HS-27A (cell line): Measurements from ENCODE around the gene HSPBP1.

Experiments
- DNase-seq: peaks from one replicate; pipeline ENCODE4 v3.0.0-alpha.2; 2012; ENCODE audit warnings: low read depth, missing footprints

HSPBP1 gene

GRCh38 chr19:55304980-55305379, 25.1 kb upstream of the HSPBP1 start:
- DNase-seq: no peak

DNA sequence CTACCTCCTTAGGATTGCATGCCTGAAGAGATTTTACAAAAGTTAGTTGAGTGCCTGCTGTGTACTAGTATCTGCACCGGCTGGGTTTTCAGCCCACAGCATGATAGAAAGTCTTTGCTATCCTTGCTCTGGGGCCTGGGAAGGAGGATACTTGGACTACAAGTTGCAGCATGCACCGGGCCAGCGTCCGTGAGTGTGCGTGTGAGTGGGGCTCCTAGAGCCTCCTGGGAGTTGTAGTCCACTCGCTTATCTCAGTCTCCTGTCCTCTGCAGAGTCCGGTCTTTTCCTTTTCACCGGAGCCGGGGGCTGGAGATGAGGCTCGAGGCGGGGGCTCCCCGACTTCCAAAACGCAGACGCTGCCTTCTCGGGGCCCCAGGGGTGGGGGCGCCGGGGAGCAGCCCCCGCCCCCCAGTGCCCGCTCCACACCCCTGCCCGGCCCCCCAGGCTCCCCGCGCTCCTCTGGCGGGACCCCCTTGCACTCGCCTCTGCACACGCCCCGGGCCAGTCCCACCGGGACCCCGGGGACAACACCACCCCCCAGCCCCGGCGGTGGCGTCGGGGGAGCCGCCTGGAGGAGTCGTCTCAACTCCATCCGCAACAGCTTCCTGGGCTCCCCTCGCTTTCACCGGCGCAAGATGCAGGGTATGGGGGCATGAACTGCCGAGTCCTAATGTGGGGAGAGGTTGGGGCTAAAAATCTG, 24.5 kb upstream of the HSPBP1 start:
- no peak for DNase-seq

DNA sequence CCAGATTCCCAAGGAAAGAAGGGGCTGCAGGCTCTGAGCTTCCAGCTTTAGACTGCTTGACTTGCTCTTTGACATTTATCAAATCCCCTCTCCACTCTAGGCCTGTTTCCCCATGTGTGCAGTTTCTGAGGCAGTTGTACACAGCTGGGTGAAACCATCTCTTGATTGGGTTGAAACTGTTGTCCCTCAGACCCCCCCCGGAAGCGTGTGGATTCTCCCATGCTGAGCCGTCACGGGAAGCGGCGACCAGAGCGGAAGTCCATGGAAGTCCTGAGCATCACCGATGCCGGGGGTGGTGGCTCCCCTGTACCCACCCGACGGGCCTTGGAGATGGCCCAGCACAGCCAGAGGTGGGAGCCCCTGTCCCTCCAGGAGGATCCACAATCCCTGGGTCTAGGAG, 23.6 kb upstream of the HSPBP1 start:
- no peak for DNase-seq

GRCh38 chr19:55302318-55302703, 22.4 kb upstream of the HSPBP1 start:
- DNase-seq: no peak

DNA sequence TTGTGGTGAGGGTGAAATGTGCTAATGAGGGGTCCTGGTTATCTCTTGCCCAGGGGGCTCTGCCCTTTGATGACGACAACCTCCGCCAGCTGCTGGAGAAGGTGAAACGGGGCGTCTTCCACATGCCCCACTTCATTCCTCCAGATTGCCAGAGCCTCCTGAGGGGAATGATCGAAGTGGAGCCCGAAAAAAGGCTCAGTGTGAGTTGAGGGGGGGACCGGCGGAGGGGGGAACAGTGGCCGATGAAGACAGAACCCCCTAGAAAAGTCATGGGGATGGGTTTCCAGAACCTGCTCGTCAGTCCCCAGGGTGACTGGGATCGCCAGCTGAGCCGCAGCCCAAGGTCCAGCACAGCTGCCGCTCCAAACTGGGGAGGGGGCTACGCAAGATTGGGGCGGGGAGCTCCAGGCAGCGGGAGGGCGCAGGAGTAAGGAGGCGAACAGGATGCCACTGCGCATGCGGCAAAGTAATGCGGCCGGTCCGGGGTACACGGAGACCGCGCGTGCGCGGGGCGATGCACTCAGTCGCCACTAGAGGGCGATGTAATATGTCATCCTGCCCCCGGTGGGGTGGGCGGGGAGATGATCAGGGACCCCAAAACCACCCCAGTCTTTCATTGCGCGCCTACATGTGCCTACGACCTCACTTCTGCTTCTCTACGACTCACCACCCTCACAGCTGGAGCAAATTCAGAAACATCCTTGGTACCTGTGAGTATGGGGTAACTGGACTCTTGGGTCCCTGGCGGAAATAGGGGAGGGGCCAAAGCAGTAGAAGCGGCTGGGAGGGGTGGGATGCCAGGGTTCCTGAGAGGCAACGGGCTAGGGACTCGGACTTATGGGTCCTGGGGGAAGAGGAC, 21.8 kb upstream of the HSPBP1 start:
- DNase-seq: peak; percentile 53

- DNase-seq: no peak
Observed at GRCh38 chr19:55300886-55301458, 21.1 kb upstream of the HSPBP1 start.

GRCh38 chr19:55299991-55300390, 20.1 kb upstream of the HSPBP1 start:
- no peak for DNase-seq

DNA sequence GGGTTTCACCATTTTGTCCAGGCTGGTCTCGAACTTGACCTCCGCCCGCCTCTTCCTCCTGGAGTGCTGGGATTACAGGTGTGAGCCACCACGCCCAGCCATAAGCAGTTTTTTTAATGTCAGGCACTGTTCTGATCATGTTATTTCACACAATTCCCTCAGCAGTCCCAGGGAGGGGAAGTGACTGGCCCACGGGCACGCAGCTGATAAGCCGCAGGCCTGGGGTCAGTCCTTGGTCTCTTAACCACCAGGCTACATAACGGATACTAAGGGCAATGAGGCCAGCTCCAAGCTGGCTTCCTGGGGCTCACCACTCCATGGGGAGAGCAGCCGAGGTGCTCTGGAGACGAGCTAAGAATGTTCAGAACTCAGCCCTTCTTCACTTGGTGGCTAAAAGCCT, 17.4 kb upstream of the HSPBP1 start:
- DNase-seq: no peak

DNA sequence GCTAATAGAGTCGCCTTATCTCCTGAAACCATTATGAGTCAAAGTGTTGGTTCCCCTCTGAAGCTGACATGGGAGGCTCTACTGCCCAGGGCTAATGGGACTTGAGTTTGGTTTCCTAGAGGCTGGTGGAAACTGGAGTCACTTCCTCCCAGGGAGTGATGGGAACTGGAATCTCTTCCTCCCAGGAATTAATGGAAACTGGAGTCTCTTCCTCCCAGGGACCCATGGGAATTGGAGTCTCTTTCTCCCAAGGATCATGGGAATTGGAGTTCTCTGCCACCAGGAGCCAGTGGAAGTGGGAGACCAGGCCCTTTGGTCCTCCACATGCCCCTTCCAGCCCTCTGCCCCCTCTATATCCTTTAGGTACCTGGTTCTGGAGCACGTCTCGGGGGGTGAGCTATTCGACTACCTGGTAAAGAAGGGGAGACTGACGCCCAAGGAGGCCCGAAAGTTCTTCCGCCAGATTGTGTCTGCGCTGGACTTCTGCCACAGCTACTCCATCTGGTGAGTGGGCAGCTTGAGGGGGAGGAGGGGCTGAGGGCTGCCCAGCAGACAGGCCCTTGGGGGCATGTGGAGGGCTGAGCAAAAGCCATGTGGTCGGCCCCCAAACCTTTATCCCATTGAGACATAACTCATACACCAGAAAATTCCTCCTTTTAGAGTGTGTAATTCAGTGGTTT, 9.3 kb upstream of the HSPBP1 start:
- DNase-seq: no peak

DNA sequence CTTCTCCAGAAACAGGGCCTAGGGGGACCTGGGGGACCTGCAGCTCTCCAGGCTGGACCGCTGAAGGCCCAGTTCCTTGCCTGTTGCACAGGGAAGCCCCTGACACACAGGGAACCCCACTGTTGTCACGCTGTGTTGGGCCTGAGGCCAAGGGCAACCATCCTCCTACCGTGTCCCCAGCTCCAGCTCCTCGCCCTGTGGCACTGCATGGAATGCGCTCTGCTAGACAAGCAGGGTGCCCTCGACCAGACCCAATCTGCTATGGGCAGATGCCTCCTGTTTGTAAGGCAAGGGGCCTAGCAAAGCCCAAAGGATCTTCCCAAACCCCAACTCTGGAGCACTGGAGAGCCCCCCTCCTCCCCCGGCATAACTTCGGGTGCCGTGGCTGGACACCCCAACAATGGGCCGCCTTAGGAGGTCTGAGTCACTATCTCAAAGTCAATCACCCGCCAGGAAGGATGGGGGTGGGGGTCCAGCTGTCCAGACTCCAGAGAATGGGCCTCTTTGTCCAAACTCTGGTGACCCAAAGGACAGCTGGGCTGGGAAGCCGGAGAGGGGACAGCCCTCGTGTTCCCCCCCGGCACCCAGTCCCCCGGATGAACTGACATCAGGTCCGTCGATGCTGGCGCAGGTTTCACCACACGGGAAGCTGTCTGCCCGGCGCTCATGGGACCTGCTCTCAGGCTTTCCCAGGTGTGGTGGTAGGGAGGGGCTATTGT, 7.6 kb upstream of the HSPBP1 start:
- no peak for DNase-seq

- DNase-seq: no peak
Observed at GRCh38 chr19:55285229-55285890, 5.5 kb upstream of the HSPBP1 start.

DNA sequence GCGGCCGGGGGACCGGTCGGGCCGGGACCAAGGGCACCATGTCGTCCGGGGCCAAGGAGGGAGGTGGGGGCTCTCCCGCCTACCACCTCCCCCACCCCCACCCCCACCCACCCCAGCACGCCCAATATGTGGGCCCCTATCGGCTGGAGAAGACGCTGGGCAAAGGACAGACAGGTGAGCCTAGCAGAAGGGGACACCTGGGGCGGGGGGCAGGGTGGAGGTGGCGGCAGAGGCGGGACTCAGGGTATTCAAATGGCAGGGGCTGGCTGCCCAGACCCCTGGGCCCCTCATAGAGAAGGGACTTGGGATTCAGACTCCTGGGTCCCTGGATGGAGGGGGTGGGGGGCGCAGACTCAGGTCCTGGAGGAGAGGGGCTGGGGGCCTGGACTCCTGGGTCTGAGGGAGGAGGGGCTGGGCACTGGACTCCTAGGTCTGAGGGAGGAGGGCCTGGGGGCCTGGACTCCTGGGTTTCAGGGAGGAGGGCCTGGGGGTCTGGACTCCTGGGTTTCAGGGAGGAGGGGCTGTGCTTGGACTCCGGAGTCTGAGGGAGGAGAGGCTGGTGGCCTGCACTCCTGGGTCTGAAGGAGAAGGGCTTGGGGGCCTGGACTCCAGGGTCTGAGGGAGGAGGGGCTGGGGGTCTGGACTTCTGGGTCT, 4.6 kb upstream of the HSPBP1 start:
- no peak for DNase-seq

- no peak for DNase-seq
Observed at GRCh38 chr19:55283548-55284377, 3.9 kb upstream of the HSPBP1 start, which contains the start of gene BRSK1. TSS of gene BRSK1 (plus strand) at chr19:55283997. CDS start at chr19:55284443, 446 bp downstream.

DNA sequence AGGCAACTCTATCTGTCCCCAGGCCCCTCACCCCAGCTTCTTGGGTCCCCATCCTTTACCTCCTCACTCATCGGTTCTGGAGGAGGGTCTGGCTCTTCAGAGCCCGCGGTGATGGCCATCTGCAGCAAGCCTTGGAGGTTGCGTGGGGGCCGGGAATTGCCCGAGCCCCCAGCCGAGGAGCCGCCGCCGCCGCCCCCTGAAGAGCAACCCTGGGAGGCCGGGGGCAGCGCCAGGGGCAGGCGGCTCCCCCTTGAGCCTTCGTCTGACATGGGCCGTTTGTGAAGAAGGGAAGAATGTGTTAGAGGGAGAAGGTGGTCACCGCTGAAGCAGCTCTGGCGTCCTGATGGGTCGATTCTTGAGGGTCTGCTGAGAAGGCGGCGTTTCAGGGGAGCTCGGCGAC, 570 bp downstream of the HSPBP1 start:
- DNase-seq: no peak

DNA sequence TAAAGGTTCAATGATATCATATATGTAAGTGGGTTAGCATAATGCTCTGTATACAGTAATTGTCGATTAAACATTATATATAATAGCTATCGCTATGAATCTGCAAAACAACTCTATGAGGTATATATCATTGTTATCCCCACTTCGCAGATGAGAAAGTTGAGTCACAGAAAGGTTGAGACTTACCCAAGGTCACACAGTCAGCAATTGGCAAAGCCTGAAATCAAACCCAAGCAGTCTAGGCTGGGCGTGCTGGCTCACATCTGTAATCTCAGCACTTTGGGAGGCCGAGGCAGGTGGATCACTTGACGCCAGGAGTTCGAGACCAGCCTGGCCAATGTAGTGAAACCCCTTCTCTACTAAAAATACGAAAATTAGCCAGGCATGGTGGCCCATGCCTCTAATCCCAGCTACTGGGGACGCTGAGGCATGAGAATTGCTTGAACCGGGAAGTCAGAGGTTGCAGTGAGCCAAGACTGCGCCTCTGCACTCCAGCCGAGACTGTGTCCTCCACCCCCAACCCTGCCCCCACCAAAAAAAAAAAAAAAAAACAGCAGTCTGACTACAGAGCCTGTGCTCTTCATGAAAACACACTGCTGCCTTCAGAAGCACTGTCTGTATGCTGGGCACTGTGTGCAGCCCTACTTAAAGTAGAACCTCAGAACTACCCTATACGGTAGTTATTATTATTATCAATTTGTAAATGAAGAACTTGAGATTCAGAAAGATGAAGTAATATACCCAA, 1.3 kb downstream of the HSPBP1 start:
- no peak for DNase-seq

DNA sequence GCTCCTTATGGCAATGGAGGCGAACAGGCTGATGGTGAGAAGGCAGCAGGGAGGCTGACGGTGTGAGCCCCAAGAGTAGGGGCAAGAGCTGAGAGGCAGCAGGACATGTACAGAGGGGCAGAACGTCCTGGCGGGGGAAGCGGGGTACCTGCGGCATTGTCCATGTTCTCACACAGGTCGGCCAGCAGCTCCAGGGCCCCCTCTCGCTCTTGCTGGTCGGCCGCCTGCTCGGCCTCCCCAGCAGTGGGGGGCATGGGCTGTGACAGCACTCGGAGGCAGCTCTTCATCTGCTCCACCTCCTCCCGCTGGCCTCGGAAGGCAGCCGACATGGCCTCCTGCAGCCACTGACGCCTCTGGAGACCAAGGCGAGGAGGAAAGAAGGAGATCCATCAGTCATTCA, 2.4 kb downstream of the HSPBP1 start:
- DNase-seq: no peak

- DNase-seq: no peak
Observed at GRCh38 chr19:55276720-55277430, 3.0 kb downstream of the HSPBP1 start.
